SK-N-MC (cell line): ENCODE data around the gene GSTM2.

ENCODE experiments used
- EZH2 ChIP-seq: fragments of 200-600 bp; sonication (generic); IDR thresholded peaks from one replicate; pipeline ENCODE4 v1.6.1; 2017; ENCODE audit warnings: antibody characterized with exemption
- FOXP2 ChIP-seq: optimal IDR thresholded peaks from 2 replicates; pipeline ENCODE3; 2011; ENCODE audit warnings: mild to moderate bottlenecking, moderate library complexity; ENCODE audit not compliant: insufficient read depth; ENCODE audit errors: extremely low read length, control extremely low read depth
- POLR2AphosphoS5 ChIP-seq: IDR thresholded peaks from 2 replicates; pipeline ENCODE4 v1.6.1; 2012; ENCODE audit warnings: mild to moderate bottlenecking, low read depth, low read length, borderline replicate concordance

DNA sequence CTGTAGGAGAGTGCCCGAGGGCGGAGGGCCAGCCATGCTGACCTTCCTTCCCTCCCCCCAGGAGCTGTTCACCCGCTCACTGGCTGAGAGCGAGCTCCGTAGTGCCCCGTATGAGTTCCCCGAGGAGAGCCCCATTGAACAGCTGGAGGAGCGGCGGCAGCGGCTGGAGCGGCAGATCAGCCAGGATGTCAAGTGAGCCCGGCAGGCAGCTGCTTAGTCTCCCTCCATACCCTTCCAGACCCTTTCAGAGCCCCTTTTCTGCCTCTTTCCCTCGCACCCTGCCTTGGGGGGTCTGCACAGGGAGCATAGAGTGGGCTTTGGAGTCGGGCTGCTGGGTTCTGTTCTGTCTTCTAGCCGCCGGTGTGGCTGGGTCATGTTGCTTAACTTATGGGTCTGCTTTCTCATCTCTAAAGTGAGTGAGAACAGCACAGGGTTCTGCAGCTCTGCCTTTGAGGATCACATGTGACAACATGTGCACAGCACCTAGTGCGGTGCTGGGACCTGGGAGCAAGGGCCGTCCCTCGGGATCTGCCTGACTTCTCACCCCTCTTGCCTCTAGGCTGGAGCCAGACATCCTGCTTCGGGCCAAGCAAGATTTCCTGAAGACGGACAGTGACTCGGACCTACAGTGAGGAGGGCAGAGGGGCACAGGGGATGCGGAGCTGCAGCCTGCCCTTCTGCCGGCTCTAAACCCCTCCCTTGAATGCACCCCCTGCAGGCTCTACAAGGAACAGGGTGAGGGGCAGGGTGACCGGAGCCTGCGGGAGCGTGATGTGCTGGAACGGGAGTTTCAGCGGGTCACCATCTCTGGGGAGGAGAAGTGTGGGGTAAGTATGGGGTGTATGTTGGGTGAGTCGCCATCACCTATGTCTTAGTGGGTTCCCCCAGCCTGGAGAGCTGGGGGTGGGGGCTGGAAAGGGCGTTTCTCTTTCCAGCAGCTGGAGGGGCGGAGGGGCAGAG lies 42.0 kb upstream of the GSTM2 start:
- TF ChIP-seq POLR2AphosphoS5 = no peak
- no peak for TF ChIP-seq EZH2
- TF ChIP-seq FOXP2 = no peak
